ENCODE data around the gene TMPRSS3.

GRCh38 chr21:42443876-42444744 is 48.3 kb upstream of the TMPRSS3 start:
- TF ChIP-seq TOE1 (CRISPR knock-in tag; IDR thresholded peaks at IDR 0.05) (no peak), CTCF (CRISPR knock-in tag; IDR thresholded peaks at IDR 0.05) (no peak), CREB3 (CRISPR knock-in tag; IDR thresholded peaks at IDR 0.05) (no peak), EZH2 (conservative IDR thresholded peaks at IDR 0.05; ENCODE audit: low read depth, low read length) (no peak), HOXA7 (CRISPR knock-in tag; IDR thresholded peaks at IDR 0.05) (no peak), JUND (CRISPR knock-in tag; IDR thresholded peaks at IDR 0.05) (no peak), ZNF3 (CRISPR knock-in tag; IDR thresholded peaks at IDR 0.05) (no peak), POLR2A (IDR thresholded peaks at IDR 0.05; ENCODE audit: insufficient read depth in 1 of 2, low read depth in 2 of 2, low read length in 2 of 2) (no peak), NR1H2 (CRISPR knock-in tag; IDR thresholded peaks at IDR 0.05; ENCODE audit: borderline replicate concordance, low read depth) (no peak), NR3C1 (CRISPR knock-in tag; IDR thresholded peaks at IDR 0.05) (no peak), EP300 (IDR thresholded peaks at IDR 0.05; ENCODE audit: low read depth in 2 of 2, low read length in 2 of 2) (no peak), EP300 (CRISPR knock-in tag; IDR thresholded peaks at IDR 0.05; ENCODE audit: borderline replicate concordance) (no peak), RFX1 (IDR thresholded peaks at IDR 0.05) (no peak), BRF2 (CRISPR knock-in tag; IDR thresholded peaks at IDR 0.05) (no peak)

Data from HepG2 (cell line).